Ishikawa (cell line): Measurements from ENCODE around the gene KCNQ1.

Experiments
- CEBPB ChIP-seq: IDR thresholded peaks from 2 replicates; pipeline ENCODE4 v1.6.1; 2012
- CREB1 ChIP-seq: IDR thresholded peaks from 2 replicates; pipeline ENCODE4 v1.6.1; 2012; ENCODE audit warnings: low read depth
- EGR1 ChIP-seq: IDR thresholded peaks from 2 replicates; pipeline ENCODE4 v1.6.1; 2012
- EP300 ChIP-seq: IDR thresholded peaks from 2 replicates; pipeline ENCODE4 v1.6.1; 2012; ENCODE audit warnings: borderline replicate concordance
- FOXM1 ChIP-seq: IDR thresholded peaks from 2 replicates; pipeline ENCODE4 v1.6.1; 2012; ENCODE audit warnings: low read depth, borderline replicate concordance
- MAX ChIP-seq: IDR thresholded peaks from 2 replicates; pipeline ENCODE4 v1.6.1; 2012
- NFIC ChIP-seq: IDR thresholded peaks from 2 replicates; pipeline ENCODE4 v1.6.1; 2012
- RAD21 ChIP-seq: IDR thresholded peaks from 2 replicates; pipeline ENCODE4 v1.6.1; 2012; ENCODE audit warnings: low read depth
- REST ChIP-seq: IDR thresholded peaks from 2 replicates; pipeline ENCODE4 v1.6.1; 2012; ENCODE audit warnings: low read depth, mild to moderate bottlenecking
- TAF1 ChIP-seq: IDR thresholded peaks from 2 replicates; pipeline ENCODE4 v1.6.1; 2012; ENCODE audit warnings: low read depth, mild to moderate bottlenecking
- TCF12 ChIP-seq: IDR thresholded peaks from 2 replicates; pipeline ENCODE4 v1.6.1; 2012; ENCODE audit warnings: low read depth
- TEAD4 ChIP-seq: IDR thresholded peaks from 2 replicates; pipeline ENCODE4 v1.6.1; 2012
- YY1 ChIP-seq: IDR thresholded peaks from 2 replicates; pipeline ENCODE4 v1.6.1; 2012; ENCODE audit warnings: low read depth

GRCh38 chr11:2835296-2835695 lies 390.5 kb downstream of the KCNQ1 start:
- TF ChIP-seq EP300: no peak
- TF ChIP-seq REST: no peak
- TF ChIP-seq TCF12: no peak
- TF ChIP-seq RAD21: no peak
- TF ChIP-seq EGR1: no peak
- TF ChIP-seq YY1: no peak
- TF ChIP-seq FOXM1: no peak
- no peak for TF ChIP-seq CREB1
- no peak for TF ChIP-seq NFIC
- TF ChIP-seq TAF1: no peak
- TF ChIP-seq TEAD4: no peak
- TF ChIP-seq MAX: no peak
- TF ChIP-seq CEBPB: no peak
